GDM1 (cell line): ENCODE measurements around the gene ANOS1.
A peak's percentile ranks its signal among the peaks of the same experiment; 100 is the strongest.
"Not testable (repeated sequence)": the region's sequence is repeated elsewhere in the genome, so short reads cannot be mapped to it uniquely, and the experiment has no call there.

Experiments
- DNase-seq: peaks from one replicate; lab custom pipeline; 2025; lab: John Stamatoyannopoulos, UW

ANOS1 gene, protein sequence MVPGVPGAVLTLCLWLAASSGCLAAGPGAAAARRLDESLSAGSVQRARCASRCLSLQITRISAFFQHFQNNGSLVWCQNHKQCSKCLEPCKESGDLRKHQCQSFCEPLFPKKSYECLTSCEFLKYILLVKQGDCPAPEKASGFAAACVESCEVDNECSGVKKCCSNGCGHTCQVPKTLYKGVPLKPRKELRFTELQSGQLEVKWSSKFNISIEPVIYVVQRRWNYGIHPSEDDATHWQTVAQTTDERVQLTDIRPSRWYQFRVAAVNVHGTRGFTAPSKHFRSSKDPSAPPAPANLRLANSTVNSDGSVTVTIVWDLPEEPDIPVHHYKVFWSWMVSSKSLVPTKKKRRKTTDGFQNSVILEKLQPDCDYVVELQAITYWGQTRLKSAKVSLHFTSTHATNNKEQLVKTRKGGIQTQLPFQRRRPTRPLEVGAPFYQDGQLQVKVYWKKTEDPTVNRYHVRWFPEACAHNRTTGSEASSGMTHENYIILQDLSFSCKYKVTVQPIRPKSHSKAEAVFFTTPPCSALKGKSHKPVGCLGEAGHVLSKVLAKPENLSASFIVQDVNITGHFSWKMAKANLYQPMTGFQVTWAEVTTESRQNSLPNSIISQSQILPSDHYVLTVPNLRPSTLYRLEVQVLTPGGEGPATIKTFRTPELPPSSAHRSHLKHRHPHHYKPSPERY

DNA sequence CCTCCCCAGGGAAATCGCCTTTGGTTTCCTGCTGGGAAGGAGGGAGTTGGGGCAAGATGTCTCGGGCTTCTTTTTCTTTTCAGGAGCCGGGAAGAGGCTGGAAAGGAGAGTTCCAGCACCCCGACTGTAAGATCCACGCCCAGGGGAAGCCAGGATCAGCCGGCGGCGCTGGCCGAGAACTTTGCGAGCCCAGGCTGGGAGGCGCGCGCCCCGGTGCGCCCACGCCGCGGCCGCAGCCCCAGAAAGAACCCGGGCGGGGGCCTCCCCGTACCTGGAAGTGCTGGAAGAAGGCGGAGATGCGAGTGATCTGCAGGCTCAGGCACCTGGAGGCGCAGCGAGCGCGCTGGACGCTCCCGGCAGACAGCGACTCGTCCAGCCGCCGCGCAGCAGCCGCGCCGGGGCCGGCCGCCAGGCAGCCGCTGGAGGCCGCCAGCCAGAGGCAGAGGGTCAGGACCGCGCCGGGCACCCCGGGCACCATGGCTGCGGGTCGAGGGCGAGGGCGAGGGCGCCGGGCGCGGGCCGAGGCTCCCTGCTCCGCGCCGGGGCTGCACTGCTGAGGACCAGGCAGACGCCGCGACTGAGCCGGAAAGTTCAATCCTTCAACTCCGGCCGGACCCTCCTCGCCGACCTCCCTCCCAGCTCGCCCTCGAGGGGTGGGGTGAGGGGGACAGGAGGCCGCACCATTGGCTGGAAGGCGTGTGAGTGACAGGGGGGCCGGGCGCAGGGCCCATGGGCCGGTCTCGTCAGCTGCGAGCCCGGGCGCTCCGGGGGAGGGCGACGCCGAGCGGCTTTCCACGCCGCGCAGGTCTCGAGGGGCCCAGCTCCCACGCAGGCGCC, at the start of gene ANOS1:
Gene ANOS1 (minus strand): TSS at position 579 of the 837 bp plus-strand sequence. CDS start 101 bp downstream, at position 478.
- no peak for DNase-seq

DNA sequence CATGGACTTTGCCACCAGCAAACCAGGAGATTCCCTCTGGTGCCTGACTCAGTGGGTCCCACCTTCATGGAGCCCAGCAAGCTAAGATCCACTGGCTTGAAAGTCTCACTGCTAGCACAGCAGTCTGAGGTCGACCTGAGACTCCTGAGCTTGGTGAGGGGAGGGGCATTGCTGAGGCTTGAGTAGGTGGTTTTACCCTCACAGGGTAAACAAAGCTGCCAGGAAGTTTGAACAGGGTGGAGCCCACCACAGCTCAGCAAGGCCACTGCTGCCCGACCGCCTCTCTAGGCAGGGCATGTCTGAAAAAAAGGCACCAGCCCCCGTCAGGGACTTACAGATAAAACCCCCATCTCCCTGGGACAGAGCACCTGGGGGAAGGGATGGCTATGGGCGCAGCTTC, 41.2 kb upstream of the ANOS1 start:
- no peak for DNase-seq

DNA sequence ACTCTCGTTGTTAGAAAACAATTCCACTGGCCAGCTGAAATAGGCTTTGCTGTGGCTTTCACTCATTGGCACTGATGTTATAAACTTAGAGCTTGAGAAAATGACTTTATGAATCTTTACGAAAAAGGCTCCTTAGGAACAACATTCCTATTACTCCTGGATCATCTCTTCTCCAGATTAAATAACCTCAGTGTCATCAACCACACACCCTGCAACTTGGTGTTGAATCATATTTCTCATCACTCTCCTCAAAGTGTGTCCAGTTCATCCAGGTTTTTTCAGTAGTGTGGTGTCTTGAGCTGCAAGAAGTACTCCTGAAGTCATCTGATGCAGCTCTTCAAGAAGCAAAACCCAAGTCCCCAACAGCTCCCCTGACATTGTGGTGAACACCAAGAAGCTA, 28.1 kb upstream of the ANOS1 start:
- no peak for DNase-seq

DNA sequence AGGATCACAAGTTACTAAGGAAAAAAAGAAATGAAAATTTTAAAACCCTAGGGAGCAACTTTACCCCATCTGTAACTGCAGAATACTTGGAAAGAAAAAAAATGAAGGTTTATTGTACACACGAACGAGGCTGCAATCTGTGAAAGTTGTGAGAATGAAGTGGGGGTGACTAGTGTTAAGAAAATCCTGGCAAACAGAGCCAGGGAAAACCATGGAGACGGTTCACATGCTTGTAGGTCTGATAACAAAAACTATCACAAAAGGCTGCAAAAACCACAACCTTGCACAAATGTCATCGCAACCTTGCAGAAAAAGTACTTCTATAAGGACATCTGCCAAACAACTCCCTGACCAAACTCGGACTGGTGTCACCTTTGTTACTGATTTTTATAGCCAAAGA, 26.8 kb upstream of the ANOS1 start:
- DNase-seq, result not testable (repeated sequence)

DNA sequence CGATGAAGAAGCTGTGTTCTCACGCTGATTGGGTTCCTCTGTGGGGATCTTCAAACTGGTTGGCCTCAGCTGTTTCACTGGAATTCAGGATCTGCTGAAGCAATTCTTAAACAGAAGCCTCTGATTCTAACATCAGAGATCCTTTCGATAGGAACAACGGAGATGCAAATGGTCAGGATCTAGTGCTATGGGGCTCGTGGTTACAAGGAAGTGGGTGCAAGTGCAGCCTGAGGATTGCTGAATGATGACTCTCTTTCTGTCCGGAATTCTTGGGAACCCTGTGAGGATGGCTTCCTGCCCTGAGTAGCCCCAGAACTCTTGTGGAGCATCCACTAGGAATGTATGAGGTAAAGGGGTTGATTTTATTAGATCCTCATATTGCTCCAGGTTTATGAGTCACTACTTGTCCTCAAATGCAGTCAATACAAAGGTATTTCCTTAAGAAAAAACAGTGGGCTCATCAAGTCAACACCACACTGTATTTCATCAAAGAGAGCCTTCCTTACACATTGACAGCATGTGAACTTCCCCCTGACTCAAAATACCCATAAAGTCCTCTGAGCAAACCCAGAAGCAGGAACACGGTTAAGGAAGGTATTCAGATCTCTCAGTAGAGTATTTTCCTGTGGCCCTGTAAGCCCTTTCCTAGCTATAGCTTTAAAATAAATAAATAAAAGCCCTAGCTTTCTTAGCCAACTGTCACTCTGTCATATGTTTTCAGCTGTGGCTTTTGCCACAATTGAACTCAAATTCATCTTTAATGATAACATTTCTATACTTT, 25.9 kb upstream of the ANOS1 start:
- DNase-seq, result not testable (repeated sequence)

DNA sequence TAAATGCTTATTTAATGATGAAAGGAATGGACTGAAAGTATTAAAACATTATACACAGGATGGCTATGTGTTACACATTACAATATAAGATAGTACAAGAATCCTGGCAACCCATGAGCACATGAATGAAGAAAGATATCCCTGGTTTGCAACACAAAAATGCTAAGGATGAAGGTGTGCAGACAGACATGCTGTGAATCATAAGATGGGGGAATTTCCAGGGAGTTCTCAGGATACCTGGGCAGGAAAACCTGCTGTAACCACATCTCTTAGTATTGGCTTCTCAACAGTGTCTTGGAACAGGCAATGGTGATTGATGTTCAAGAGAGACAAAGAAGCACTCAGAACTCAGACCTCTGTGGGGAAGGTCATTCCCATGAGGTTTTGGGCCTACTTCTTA, 23.9 kb upstream of the ANOS1 start:
- DNase-seq, result no peak

DNA sequence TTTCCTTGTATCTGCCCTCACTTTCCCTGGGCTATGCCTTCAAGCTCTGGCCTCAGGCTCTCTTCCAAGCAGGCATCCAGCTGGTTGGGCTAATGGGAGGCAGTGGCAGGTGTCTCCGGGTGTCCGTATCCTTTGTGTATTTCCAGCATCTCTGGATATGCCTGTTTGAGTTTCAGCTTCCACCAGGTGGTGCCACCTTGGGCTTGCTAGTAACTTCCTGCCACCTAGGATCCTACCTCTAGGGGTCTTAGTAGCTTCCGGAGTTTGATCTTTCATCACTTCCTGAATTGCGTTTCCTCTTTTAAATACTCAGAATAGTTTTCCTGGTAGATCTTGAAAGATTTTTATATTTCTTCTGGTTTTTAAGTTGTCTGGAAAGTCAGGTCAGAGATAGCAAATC, 23.2 kb upstream of the ANOS1 start:
- no peak for DNase-seq

DNA sequence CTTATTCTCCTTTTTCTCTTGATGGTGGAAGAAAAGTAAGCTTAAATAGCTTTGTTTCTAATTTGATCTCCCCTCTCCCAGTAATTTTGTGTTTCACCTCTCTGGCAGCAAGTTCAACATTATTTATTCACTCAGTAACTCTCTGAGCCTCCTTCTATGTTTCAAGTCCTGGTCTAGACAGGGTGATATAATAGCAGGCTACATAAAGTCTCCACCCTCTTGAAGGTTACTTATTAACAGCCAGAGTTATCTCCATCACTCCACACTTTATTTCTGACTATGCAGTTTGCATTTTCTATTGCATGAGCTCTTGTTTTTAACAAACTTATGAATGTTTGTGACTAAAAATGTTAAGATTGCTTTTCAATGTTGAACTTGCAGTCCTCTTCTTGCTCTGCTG, 17.8 kb upstream of the ANOS1 start:
- DNase-seq, result no peak

DNA sequence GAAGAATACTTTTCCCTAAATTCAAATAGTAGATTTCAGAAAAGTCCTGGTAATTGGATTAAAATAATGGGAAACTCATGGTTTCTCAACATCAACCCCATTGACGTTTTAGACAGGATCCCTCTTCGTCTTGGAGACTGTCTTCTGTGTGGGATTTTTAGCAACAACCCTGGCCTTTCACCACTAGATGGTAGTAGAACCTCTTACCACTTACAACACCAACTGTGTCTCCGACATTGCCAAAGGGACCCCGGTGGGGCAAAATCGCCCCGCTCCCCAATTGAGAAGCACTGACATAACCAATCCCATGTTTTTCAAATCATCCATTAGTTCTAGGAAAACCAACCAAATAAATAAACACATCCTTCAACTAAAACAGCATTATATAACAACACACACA, 16.9 kb upstream of the ANOS1 start:
- no peak for DNase-seq

DNA sequence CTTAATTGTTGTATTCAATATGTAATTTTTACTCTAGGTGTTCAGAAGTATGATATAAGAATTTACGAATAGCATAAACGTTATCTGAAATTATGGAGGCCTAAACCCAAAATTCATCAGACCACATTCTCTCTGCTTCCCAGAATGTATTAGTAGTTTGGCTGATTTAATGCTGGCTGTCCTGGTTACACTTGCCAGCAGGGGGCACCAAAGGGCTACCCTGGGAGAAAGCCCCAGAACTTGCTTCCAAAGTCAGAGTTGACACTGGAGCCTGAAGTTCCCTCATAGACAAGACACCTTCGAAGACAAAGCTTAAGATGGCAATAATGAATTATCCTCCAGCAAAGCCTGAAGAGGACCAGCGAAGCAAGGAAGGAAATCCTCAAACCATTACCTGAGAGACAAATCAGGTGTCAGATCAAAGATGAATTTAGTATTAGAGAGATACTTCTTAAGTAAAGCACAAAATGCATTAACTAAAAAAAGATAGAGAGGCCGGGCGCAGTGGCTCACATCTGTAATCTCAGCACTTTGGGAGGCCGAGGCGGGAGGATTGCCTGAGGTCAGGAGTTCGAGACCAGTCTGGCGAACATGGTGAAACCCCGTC, 11.3 kb upstream of the ANOS1 start:
- peak; percentile 12 for DNase-seq

DNA sequence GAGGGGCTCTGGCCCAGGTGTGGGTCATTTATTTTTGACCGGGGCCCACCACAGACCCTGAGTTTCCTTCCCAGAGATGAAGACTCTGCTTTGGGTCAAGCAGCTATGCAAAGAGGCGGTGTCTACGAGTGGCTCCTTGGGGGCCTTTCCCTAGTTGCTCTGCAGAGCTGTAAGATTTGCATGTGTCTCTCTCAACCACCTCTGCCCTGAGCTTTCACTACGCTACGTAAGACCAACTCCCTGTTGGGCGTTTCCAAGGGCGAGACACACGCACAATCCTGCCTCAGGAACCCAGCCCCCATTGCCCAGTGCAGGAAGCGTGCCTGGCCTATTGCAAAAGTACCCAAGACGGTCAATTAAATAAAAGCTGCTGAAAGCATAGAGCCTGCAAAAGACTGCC, 10.0 kb upstream of the ANOS1 start:
- DNase-seq, result no peak

DNA sequence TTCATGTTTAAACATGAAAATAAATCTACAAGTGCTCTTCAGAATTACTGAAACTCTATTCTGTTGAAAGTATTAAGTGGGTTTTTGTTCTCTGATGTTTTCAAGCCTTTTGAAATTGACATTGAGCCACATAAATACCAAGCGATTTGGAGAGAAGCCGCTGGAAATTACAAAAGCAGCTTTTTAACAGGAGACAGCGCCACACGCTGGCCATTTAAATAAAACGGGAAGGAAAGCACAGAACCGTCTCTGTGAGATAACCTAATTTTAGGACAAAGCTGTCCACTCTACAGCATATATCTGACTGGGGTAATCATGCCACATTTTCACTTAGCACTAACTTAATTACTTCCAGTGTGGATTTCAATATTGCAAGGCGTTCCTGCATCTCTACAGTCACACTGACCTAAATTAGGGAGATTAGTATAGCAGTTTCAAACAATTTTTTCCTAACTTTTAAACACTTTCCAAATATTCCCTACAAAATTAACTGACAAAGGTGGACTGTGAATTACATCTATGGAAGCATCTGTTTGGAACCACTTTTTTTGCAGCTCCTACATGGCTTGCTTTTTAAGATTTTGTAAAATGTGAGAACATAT, 6.8 kb upstream of the ANOS1 start:
- no peak for DNase-seq

DNA sequence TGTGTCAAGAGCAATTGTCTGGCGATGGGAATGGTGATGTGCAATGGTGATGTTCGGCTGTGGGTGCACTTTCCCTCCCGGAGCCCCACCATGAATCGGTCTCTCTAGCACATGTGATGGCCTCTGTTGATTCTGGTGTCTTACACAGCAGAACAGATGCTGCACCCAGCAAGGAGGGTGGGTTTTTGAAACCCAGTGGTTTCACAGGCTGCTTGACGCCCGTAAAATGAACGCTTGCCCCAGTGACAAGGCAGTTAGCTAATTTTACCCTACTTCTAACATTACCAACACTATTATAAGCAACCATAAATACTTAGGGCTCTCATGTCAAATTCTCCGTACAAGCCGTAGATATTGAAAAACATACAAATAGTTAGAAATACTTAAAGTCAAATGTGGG, 5.9 kb upstream of the ANOS1 start:
- DNase-seq, result no peak

DNA sequence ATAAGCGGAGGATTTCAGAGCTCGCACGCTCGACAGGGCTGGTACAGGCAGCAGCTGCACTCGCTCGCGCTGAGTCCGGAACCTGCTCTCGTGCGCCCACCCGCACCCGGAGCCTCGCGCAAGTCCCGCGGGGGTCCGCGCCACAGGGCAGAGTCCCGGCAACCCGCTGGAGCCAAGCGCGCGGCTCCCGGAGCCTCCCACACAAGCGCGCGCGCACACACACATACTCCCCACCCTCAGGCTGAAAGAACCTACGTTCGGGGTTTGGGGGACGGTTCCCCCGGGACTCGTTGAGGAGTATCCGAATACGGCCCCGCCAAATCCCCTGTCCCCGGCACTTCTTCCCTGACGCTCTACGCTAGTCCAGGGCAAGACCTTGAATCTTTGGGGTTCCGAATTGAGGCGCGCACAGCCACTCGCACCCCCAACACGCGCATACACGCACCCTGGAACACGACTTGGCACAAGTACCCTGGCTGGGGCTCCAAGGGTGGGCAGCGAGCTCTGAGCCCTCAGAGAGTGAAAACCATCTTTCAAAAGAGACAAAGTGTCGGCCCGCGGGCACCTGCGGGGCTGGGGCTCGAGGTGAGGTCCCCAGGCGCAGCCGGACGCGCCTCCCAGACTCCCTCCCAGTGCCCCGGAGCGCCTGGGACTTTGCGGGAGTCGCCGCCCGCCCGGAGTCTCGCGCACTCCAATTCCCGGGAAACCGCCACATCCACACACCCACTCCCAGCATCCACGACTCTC, 952 bp downstream of the ANOS1 start:
- DNase-seq, result no peak

DNA sequence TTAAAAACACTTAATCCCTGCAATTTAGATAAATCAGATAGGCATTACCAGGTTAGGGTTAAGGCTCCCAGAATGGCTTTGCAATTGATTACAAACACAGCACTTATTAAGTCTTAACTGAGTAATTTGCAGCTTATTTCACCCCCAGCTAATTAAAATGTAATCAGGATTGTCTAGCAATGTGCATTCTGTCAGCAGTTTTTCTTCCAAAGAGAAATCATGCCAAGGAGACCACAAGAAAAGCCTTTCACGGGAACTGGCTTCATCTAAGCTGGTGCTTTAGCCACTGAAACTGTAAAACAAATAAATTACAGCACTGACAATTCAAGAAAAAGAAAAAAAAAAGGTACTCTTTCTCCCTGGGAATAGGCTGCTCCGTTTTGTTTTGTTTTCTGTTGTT, 2.1 kb downstream of the ANOS1 start:
- DNase-seq, result no peak

DNA sequence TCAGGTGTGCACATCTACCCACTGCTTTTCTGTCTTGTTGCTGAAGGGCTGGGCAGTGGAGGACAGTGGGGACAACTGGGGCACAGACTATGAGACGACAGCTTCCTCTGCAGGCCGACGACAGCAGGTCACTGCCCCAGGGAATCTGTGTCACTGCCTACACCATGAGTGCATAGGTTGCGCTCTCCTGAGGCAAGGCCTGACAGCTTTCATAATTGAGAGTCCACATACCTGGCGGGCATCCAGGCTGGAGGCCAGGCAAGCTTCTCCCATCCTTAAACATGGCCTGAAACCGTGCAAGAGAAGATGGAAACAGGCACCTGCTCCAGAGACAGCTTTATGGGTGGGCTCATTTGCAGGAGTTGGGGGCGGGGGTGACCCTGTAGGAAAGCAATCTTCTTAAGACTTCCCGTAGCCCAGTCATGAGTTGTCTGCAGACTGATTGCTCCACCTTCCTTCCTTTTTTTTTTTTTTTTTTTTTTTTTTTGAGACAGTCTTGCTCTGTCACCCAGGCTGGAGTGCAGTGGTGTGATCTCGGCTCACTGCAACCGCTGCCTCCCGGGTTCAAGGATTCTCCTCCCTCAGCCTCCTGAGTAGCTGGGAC, 2.9 kb downstream of the ANOS1 start:
- DNase-seq, result no peak

DNA sequence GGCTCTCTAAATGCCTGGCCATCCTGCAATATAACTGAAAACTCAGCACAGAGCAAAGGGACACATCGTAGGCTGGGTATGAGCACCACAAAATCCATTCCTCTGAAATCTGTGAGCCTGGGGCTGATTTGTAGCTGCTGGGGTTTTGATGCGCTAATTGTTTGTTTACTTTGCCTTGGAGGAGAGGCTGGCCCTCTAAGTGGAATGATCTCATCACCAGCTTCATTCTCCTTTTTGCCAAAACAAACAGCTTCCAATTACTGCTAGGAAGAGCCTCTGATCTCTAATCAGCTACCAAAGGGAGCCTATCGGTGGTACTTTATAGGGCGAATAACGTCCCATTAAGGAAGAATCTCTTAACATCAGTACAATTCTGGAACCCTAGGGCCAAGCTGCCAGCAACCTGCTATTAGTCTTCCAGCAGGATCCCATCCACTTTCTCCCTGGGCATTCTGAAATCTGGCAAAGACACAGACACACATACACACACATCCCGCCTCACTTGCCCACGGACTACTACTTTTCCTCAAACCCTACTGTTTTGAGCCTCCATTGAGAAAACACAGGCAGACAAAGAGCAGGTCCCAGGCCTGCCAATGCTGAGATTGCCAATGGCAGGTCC, 5.8 kb downstream of the ANOS1 start:
- no peak for DNase-seq

DNA sequence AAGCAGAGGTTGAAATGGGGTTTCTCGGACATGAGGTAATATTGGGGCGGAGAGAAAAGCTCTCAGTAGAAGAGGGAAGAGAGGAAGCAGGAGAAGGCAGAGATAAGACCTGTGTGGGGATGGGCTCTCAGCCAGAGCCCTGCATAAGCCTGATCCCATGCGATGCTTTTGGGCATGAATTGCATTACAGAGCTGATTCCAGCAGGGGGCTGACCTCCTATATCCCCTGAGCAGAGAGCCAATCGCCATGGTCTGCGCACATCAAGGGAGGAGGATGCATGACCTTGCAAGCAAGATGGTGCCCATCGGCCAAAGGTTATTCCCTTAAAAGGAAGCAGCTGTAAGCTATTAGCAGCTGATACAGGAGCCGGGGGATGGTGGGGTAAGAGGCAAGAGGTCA, 7.6 kb downstream of the ANOS1 start:
- no peak for DNase-seq

DNA sequence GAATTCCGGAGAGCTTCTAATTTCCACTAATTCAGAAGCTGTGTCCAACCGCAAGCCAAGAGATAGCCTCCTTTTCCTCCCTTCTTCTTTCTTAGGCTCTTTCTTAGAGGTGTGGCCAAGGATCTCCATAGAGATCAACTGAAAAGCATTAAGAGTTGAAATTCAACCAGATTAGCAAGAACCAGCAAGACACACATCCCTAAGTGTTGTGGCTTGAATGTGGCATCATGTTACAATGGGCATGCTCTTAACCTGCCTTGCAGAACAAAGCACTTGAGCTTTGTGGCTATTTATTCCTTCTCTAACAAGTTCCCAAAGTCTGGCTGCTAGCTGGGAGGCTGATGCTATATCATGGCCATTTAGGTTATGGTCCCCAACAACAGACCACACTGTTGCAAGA, 10.4 kb downstream of the ANOS1 start:
- DNase-seq, result no peak

DNA sequence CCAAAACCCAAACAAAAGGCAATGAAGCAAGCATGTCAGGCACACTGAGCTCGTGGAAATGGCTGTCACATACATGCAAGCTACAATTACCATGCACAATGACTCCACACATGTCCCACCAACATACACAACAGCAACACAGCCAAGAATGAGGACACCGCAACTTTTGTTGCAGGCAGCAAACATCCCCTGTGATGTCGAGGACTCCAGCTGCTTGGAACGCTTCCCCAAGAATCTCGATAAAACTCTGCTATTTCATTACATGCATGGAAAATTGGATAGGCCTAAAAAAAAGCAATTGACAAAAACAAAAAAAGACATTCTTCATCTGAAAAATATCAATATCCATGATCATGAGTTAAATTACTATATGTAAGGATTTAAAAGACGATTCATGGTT, 11.8 kb downstream of the ANOS1 start:
- DNase-seq, result no peak
